Measurements from ENCODE around the gene GNPTAB. TPM values are rescaled to one million over a fixed set of nuclear protein-coding genes. Genes with fewer than 3 reads are reported as not detected.

Gene GNPTAB
- total RNA-seq = 78.8 and 79.4 TPM in 2 replicates
- 33.5 TPM for total RNA-seq (2013)
- 10.4 and 11.1 TPM in 2 replicates for polyA plus RNA-seq
- 16.1 and 25.8 TPM in 2 replicates for polyA minus RNA-seq

GRCh38 chr12:101830367-101831325 is at the start of gene GNPTAB:
GNPTAB (minus strand) TSS chr12:101830959; CDS start chr12:101830675, 284 bp downstream.
- ChIA-PET POLR2A (interaction anchor here (0.6 to 1.4 kb wide), 3 partner anchors 9 to 192 kb away, joined by 3 to 6 read pairs (median 4); no protein-coding TSS in a partner anchor), CTCF (interaction anchor here (0.6 to 6.8 kb wide), 25 partner anchors 9 to 460 kb away, joined by 3 to 91 read pairs (median 6); partner anchors contain the start of genes ARL1 and DRAM1)
- peak within 1 kb of the TSS; percentile 87 for H3K4me2 ChIP-seq (replicated peaks; ENCODE audit: low read depth, low read length, poor library complexity, severe bottlenecking)
- peak within 1 kb of the TSS; percentile 80 for H2AFZ ChIP-seq (ENCODE audit: insufficient read depth, low read depth, low read length, poor library complexity, severe bottlenecking)
- ATAC-seq (ENCODE audit: low read depth) = peak; percentile 93
- Mint-ChIP-seq H3K27ac (peak within 1 kb of the TSS; percentile 92), H3K4me1 (peaks cover 33% of the 10 kb centered on the region), H3K4me3 (peak within 1 kb of the TSS; percentile 99), H3K9me3 (ENCODE audit: insufficient read depth) (no peaks in the 10 kb centered on the region), H3K27me3 (no peaks in the 10 kb centered on the region)
- under 1% methylated on average over 91 of the region's 96 CpGs for WGBS (ENCODE audit: insufficient coverage)
- peaks cover 17 to 22% of the 10 kb centered on the region in 2 donors for H3K4me1 ChIP-seq (ENCODE audit: control insufficient read depth in 2 of 2, insufficient read depth in 2 of 2, low read length in 2 of 2)
- DNase-seq = peak; percentile 97
- intact Hi-C loops (cut with micrococcal nuclease) = loop anchor here (1.0 to 10.0 kb wide), 9 partner anchors 34 to 556 kb away; partner anchors contain the start of gene DRAM1
- peak within 1 kb of the TSS; percentile 84 for H3K9ac ChIP-seq (ENCODE audit: low read length)
- H4K20me1 ChIP-seq (ENCODE audit: control insufficient read depth, insufficient read depth, low read length, poor library complexity, severe bottlenecking) = no peaks in the 10 kb centered on the region
- no peaks in the 10 kb centered on the region for H3K27me3 ChIP-seq (replicated peaks in 1 of 4; ENCODE audit: control extremely low read depth in 1 of 4, control insufficient read depth in 3 of 4, insufficient read depth in 4 of 4, low read length in 3 of 4)
- no peak for TF ChIP-seq EZH2 (IDR thresholded peaks at IDR 0.05; ENCODE audit: borderline replicate concordance, insufficient read depth, low read depth, low read length, poor library complexity, severe bottlenecking)
- TF ChIP-seq, protein P1, sequence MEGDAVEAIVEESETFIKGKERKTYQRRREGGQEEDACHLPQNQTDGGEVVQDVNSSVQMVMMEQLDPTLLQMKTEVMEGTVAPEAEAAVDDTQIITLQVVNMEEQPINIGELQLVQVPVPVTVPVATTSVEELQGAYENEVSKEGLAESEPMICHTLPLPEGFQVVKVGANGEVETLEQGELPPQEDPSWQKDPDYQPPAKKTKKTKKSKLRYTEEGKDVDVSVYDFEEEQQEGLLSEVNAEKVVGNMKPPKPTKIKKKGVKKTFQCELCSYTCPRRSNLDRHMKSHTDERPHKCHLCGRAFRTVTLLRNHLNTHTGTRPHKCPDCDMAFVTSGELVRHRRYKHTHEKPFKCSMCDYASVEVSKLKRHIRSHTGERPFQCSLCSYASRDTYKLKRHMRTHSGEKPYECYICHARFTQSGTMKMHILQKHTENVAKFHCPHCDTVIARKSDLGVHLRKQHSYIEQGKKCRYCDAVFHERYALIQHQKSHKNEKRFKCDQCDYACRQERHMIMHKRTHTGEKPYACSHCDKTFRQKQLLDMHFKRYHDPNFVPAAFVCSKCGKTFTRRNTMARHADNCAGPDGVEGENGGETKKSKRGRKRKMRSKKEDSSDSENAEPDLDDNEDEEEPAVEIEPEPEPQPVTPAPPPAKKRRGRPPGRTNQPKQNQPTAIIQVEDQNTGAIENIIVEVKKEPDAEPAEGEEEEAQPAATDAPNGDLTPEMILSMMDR (IDR thresholded peaks at IDR 0.05) = peak; percentile 68
- no peaks in the 10 kb centered on the region for H3K36me3 ChIP-seq (replicated peaks in 1 of 2; ENCODE audit: control extremely low read depth in 1 of 2, control insufficient read depth in 1 of 2, extremely low read depth in 1 of 2, insufficient read depth in 2 of 2, low read length in 1 of 2)
- peak within 1 kb of the TSS; percentile 65 to 88 (median 82) for H3K4me3 ChIP-seq (ENCODE audit: control extremely low read depth in 1 of 5, extremely low read depth in 1 of 5, insufficient read depth in 1 of 5, low read depth in 2 of 5, low read length in 4 of 5)
- H3K79me2 ChIP-seq (ENCODE audit: control insufficient read depth, insufficient read depth, low read length) = peaks cover 46% of the 10 kb centered on the region
- H3K9me3 ChIP-seq (ENCODE audit: control extremely low read depth in 1 of 3, control insufficient read depth in 2 of 3, insufficient read depth in 1 of 3, low read length in 2 of 3) = no peaks in the 10 kb centered on the region
- peak within 1 kb of the TSS; percentile 67 to 75 for H3K27ac ChIP-seq (ENCODE audit: low read length in 2 of 2)
